ENCODE data around the gene KRT80.

GRCh38 chr12:52193991-52194390 lies 2.2 kb upstream of the KRT80 start:
- TF ChIP-seq CTCF (IDR thresholded peaks at IDR 0.05) (no peak), POLR2A (IDR thresholded peaks at IDR 0.05) (no peak)
